ENCODE results near the gene TGFBR2.

The TGFBR2 gene

GRCh38 chr3:30649572-30650318, 43.3 kb downstream of the TGFBR2 start:
- TF ChIP-seq TAF1 (IDR thresholded peaks at IDR 0.05; ENCODE audit: borderline replicate concordance, insufficient read depth, low read length) = no peak
- TF ChIP-seq FOXP2 (optimal IDR thresholded peaks at IDR 0.05; ENCODE audit: borderline replicate concordance, extremely low read depth, extremely low read length, insufficient read depth) = no peak
- no peak for TF ChIP-seq SIN3A (IDR thresholded peaks at IDR 0.05; ENCODE audit: borderline replicate concordance, insufficient read depth, low read length)
- TF ChIP-seq REST (IDR thresholded peaks at IDR 0.05; ENCODE audit: insufficient read depth in 1 of 2, low read depth in 2 of 2, low read length in 2 of 2) = no peak
- TF ChIP-seq POLR2AphosphoS5 (IDR thresholded peaks at IDR 0.05; ENCODE audit: low read depth, low read length) = no peak

- TF ChIP-seq REST (IDR thresholded peaks at IDR 0.05; ENCODE audit: insufficient read depth in 1 of 2, low read depth in 2 of 2, low read length in 2 of 2) (no peak), FOXP2 (optimal IDR thresholded peaks at IDR 0.05; ENCODE audit: borderline replicate concordance, extremely low read depth, extremely low read length, insufficient read depth) (no peak), TAF1 (IDR thresholded peaks at IDR 0.05; ENCODE audit: borderline replicate concordance, insufficient read depth, low read length) (no peak), SIN3A (IDR thresholded peaks at IDR 0.05; ENCODE audit: borderline replicate concordance, insufficient read depth, low read length) (no peak), POLR2AphosphoS5 (IDR thresholded peaks at IDR 0.05; ENCODE audit: low read depth, low read length) (no peak)
These were observed 44.1 kb downstream of the TGFBR2 start for GRCh38 chr3:30650348-30650995.

- no peak for TF ChIP-seq FOXP2 (optimal IDR thresholded peaks at IDR 0.05; ENCODE audit: borderline replicate concordance, extremely low read depth, extremely low read length, insufficient read depth)
- no peak for TF ChIP-seq SIN3A (IDR thresholded peaks at IDR 0.05; ENCODE audit: borderline replicate concordance, insufficient read depth, low read length)
- no peak for TF ChIP-seq REST (IDR thresholded peaks at IDR 0.05; ENCODE audit: insufficient read depth in 1 of 2, low read depth in 2 of 2, low read length in 2 of 2)
These were observed 47.9 kb downstream of the TGFBR2 start for GRCh38 chr3:30654269-30654668.

GRCh38 chr3:30655187-30655812, 48.9 kb downstream of the TGFBR2 start:
- TF ChIP-seq POLR2AphosphoS5 (IDR thresholded peaks at IDR 0.05; ENCODE audit: low read depth, low read length) (no peak), FOXP2 (optimal IDR thresholded peaks at IDR 0.05; ENCODE audit: borderline replicate concordance, extremely low read depth, extremely low read length, insufficient read depth) (no peak), TAF1 (IDR thresholded peaks at IDR 0.05; ENCODE audit: borderline replicate concordance, insufficient read depth, low read length) (no peak), REST (IDR thresholded peaks at IDR 0.05; ENCODE audit: insufficient read depth in 1 of 2, low read depth in 2 of 2, low read length in 2 of 2) (no peak), SIN3A (IDR thresholded peaks at IDR 0.05; ENCODE audit: borderline replicate concordance, insufficient read depth, low read length) (no peak)

Data from PFSK-1 (cell line).